Measurements from ENCODE around the gene SRSF9.
A peak's percentile ranks its signal among the peaks of the same experiment; 100 is the strongest.
"Not testable (repeated sequence)": the region's sequence is repeated elsewhere in the genome, so short reads cannot be mapped to it uniquely, and the experiment has no call there.

SRSF9 gene, protein sequence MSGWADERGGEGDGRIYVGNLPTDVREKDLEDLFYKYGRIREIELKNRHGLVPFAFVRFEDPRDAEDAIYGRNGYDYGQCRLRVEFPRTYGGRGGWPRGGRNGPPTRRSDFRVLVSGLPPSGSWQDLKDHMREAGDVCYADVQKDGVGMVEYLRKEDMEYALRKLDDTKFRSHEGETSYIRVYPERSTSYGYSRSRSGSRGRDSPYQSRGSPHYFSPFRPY

GRCh38 chr12:120469450-120470149 lies at the start of gene SRSF9:
Gene SRSF9, minus strand, starts transcription at chr12:120469748. Its CDS starts 139 bp downstream, at chr12:120469609.
- peak; percentile 97 for DNase-seq

DNA sequence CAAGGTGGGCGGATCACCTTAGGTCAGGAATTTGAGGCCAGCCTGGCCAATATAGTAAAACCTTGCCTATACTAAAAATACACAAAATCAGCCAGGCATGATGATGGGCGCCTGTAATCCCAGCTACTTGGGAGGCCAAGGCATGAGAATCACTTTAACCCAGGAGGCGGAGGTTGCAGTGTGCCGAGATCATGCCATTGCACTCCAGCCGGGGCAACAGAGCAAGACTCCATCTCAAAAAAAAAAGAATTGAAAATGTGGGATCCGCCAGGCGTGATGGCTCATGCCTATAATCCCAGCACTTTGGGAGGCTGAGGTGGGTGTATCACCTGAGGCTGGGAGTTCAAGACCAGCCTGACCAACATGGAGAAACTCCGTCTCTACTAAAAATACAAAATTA lies 49.8 kb upstream of the SRSF9 start:
- DNase-seq: not testable (repeated sequence)

GRCh38 chr12:120515496-120515895 lies 45.9 kb upstream of the SRSF9 start:
- no peak for DNase-seq

GRCh38 chr12:120514002-120514401 lies 44.5 kb upstream of the SRSF9 start:
- no peak for DNase-seq

GRCh38 chr12:120508537-120508936 lies 39.0 kb upstream of the SRSF9 start:
- DNase-seq: no peak

DNA sequence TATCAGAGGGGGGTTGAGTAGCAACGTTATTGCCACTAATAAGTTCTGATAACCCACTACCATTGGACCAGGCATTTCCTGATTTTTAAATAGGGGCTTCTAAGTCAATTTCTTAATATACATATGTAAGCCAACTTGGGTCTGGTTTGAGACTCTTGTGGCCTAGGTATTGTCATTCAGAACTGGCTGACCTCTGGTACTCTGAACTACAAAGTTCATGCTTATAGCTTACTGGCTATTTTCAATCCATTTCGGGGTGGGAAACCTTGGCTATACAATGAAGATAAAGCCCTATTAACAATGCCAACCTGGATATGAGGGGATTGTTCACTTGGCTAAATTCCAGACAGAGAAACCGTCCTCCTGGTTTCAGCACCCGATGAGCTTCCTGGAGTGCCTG lies 35.0 kb upstream of the SRSF9 start:
- no peak for DNase-seq

- no peak for DNase-seq
Observed at GRCh38 chr12:120500581-120500980, 31.0 kb upstream of the SRSF9 start.

- no peak for DNase-seq
Observed at GRCh38 chr12:120498870-120499515, 29.4 kb upstream of the SRSF9 start.

GRCh38 chr12:120497524-120498150 lies 28.1 kb upstream of the SRSF9 start:
- no peak for DNase-seq

DNA sequence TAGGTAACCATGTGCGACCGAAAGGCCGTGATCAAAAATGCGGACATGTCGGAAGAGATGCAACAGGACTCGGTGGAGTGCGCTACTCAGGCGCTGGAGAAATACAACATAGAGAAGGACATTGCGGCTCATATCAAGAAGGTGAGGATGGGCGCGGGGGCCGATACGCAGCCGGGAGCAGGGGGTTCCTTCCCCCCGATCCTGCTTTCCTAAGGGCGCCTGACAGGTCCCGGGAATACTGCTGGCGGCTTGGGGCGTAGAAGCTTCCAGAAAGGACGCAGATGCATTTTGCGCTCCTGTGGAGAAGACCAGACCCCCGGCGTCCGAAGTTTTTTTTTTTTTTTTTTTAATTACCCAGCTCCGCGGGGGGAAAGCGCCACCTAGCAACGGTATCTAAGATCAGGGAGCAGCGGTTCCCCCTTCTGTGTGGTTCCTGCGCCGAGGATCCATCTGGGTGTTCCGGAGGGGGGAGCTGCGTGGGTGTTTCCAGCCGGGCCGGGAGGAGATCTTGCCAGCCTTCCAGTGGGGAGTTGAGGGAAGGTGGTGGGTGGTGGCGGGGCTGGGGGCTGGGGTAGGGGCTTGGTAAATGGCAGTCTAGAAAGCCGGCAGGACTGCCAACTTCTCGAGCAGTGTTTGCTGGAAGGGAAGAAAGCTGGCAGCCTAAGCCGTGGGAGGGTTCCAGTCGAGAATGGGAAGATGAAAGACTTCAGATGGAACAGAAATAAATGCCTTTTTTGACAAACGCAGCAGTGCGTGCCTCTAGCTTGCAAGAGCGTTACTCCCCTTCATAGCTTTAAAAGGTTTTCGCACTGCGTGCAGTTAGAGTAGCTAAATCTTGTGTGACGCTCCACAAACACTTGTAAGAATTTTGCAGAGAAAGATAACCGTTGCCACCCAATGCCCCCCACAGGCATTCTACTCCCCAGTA lies 27.1 kb upstream of the SRSF9 start:
- DNase-seq: peak; percentile 64

GRCh38 chr12:120495731-120496412 lies 26.3 kb upstream of the SRSF9 start, which contains the start of gene DYNLL1:
Gene DYNLL1, plus strand, starts transcription at chr12:120496113. Its CDS starts 309 bp downstream, at chr12:120496422.
- peak; percentile 98 for DNase-seq

DNA sequence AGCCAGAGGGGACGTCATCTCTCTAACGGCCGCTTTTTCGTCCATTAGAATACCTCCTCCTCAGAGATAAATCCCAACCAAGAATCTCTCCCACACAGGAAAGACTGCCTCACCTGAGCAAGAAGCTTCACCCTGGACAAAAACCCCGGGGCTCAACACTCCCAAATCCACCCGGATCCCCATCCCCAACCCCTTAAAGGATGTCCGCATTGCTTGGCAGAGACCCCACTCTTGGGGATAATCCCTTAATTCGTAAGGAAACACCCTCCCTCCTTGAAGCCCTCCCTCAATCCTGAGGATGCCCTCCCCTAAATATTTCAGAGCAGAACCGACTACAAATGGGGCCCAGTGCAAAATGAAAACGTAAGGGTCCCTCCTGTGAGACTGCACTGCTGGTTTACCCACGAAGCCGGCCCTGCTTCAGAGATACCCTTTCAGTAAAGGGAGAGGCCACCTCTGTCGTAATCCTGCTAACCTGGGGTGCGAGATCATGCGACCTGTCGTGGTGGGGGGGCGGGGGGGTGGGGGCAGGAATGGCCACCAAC lies 25.7 kb upstream of the SRSF9 start:
- no peak for DNase-seq

- no peak for DNase-seq
Observed at GRCh38 chr12:120490833-120491512, 21.4 kb upstream of the SRSF9 start.

DNA sequence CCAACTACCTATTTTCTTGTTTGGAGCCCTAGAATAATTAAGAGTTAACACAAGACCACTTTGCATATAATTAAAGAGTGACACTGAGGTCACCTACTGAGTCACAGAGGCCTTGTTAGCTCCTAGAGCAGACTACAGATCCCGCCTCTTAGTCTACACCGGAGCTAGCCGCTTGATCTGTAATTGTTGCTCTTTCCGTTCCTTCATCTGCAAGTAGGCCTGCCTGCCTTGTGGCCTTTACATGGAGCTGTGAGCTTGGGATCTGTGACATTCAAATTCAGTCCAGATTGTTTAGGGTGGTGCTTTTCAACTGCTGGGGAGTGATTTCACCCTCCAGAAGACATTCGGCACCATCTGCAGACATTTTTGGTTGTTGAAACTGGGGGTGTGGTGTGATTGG lies 20.8 kb upstream of the SRSF9 start:
- no peak for DNase-seq

- DNase-seq: no peak
Observed at GRCh38 chr12:120489018-120489417, 19.5 kb upstream of the SRSF9 start.

DNA sequence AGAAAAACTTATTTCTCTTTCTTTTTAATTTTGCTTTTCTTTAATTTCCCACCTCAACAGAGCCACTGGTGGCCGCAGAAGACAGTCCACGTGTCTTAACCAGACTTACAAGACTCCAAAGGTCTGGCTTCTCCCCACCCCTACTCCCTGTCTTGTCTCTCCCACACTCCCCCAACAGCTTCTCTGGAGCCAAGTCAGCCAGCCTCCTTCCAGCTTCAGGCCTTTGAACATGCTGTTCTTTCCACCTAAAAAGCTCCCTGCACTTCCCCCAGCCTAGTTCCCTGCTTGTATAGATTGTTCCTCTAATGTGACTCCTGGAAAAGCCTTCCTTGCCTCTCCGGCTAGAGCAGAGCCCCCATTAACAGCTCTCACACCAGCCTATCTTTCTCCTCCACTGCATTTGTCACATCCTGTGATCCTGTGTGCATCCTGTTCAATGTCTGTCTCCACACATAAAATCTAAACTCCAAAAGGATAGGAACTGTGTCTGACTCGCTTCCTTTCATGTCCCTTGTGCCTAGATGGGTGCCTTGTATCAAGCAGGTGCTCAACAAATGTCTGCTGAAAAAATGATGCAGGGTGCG lies 18.6 kb upstream of the SRSF9 start:
- DNase-seq: no peak

- not testable (repeated sequence) for DNase-seq
Observed at GRCh38 chr12:120487552-120487951, 18.0 kb upstream of the SRSF9 start.

DNA sequence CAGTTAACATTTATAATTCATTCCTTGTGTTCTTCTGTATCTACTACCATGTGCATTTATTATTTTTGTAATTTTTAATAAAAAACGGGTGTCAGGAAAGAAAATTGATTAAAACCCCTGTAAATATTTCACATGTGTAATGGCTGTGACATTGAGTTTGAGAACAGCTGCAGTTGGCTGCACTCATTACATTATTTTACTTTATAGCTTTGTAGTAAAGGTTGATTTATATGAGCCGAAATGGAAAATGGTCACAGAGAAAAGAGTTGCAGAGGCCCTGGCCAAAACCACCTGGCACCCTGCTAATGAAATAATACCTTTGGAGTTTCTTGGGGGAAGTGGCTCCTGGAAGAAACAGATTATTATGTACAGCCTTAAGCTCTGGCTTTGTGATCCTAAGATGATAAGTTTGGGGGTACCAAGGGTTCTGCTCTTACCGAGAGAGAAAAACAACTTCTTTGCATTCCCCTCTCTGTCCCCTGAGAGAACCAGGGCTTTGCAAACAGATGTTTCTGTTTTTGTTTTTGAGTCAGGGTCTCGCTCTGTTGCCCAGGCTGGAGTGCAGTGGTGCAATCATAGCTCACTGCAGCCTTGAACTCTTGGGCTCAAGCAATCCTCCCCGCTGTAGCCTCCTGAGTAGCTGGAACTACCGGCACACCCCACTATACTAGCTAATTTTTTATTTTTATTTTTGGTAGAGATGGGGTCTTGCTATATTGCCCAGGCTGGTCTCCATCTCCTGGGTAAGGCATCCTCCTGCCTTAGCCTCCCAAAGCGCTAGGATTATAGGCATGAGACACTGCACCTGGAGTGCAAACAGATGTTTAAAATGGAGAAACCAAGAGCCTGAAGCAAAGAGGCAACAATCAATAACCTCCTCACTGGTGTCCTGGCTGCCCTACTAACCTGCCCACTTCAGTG lies 16.7 kb upstream of the SRSF9 start:
- no peak for DNase-seq

GRCh38 chr12:120483621-120484020 lies 14.1 kb upstream of the SRSF9 start:
- no peak for DNase-seq
